Activated CD4-positive, alpha-beta T cell treated with anti-CD3 and anti-CD28 coated beads for 24 hours (primary cell): Measurements from ENCODE around the gene HOXA5.

Source experiments
- DNase-seq, 2 donors: peaks; one replicate each; pipeline ENCODE4 v3.0.0-alpha.2; 2020; ENCODE audit warnings: low read depth in 2 of 2

HOXA5 gene

DNA sequence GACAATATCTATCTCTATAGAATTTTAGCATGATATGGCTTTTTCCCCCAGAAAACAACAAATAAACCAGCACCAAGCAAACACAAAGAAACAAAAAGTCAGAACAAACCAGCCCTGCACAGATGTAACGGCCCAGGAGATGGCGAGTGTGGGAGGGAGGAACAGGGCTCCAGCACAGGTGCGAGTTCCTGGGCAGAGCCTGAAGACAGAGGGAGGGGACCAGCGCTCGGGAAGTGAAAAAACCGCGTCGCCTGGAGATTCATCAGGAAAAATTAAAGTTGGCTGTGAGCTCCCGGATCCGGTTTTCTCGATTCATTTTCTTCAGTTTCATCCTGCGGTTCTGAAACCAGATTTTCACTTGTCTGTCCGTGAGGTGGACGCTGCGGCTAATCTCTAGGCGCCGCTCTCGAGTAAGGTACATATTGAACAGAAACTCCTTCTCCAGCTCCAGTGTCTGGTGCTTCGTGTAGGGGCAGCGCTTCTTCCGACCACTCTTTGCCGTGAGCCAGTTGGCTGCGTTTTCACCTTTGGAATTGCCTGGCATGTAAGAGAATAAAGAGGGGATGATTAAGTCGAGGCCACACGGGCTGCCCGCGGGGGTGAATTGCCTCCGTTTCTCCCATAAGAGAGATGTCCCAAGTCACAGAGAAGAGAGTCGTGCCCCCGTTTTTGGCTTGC is 28.3 kb upstream of the HOXA5 start:
- no peak for DNase-seq

DNA sequence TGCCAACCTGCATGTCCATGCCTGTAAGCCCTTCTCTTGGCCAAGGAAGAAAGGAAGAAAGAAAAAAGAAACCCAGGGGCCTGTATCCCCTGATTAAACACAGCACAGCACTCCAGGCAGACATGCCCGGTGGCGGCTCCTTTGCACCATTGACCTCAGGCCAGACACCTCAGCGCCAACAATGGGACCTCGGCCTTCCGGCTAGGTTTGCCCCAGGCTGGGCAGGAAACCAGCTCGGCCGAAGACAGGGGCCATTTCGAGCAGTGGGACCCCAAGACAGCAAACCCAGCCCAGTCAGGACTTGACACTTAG is 27.8 kb upstream of the HOXA5 start:
- no peak for DNase-seq

DNA sequence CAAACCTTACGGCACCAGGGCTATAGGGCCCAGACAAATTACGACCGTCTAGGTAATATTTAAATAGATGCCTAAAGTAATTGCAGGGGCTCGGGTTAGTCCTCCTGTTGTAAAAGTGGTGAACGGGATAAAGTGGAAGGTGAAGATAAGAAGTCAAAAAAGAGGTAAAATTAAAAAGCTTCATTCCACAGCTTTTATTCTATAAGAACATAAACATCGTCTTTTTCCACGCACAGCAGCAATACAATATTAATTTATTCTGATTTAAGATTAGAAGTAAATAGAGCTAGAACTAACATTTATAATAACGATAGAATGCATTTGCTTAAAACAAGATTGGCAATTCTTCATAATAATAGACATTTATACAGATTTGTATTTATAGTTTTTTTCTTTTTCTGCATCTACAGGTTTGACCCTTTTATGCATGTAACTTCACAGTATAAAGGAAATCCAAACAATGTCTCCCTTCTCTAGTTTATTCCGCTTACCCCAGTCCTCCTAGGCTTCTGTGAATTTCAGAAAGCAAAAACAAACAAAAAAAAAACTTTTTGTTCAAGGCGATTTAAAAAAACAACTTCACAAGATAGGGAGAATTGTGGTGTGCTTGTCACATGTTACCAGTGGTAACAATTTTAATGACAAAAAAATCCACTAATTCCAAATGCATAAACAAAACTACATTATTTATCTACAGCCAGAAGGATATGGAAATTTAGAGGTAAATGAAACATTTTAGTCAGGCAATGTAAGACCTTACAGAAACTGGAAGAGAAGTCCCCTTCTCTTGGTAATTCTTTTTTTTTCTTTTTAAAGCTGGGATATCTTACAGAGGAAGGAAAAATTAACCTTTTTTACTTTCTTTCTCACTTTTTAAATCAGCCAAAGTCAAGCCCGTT is 27.2 kb upstream of the HOXA5 start:
- DNase-seq: no peak

DNA sequence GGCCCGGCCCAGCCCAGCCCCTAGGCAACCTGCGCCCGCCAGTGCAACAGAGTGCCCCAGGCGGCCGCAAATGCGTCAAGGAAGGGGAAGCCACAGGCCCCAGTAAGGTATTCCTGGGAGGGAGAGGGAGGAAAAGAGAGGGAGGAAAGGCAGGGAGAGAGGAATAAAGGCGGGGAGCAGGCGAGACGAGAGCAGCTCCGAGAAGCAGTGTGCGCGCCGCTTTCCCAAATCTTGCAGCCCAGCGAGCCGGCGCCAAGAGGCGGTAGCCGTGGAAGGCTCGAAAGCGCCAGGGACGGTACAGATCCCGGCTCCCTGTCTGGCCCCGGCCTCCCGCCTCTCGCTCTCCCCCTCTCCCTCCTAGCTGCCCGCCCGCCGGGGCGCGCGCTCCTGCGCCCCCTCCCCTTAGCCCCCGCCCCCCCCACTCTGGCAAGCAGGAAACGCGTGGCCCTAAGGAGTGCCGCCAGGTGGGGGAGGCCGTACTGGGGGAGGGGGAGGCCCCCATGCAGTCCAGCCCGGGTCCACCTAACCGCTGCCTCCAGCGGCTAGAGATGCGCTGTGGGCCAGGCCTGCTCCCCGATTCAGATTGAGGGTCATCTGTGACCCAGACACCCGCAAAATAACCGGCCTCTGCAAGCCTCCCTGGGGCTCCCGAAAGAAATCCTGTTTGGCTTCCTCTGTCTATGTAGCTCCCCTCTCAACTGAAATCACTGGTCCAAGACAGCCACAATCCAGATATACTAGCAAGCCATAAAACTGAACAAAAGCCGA is 26.4 kb upstream of the HOXA5 start:
- DNase-seq: no peak

GRCh38 chr7:27168265-27168947 is 24.9 kb upstream of the HOXA5 start:
- DNase-seq: no peak

- DNase-seq: no peak
These were observed 24.4 kb upstream of the HOXA5 start for GRCh38 chr7:27167916-27168264.

DNA sequence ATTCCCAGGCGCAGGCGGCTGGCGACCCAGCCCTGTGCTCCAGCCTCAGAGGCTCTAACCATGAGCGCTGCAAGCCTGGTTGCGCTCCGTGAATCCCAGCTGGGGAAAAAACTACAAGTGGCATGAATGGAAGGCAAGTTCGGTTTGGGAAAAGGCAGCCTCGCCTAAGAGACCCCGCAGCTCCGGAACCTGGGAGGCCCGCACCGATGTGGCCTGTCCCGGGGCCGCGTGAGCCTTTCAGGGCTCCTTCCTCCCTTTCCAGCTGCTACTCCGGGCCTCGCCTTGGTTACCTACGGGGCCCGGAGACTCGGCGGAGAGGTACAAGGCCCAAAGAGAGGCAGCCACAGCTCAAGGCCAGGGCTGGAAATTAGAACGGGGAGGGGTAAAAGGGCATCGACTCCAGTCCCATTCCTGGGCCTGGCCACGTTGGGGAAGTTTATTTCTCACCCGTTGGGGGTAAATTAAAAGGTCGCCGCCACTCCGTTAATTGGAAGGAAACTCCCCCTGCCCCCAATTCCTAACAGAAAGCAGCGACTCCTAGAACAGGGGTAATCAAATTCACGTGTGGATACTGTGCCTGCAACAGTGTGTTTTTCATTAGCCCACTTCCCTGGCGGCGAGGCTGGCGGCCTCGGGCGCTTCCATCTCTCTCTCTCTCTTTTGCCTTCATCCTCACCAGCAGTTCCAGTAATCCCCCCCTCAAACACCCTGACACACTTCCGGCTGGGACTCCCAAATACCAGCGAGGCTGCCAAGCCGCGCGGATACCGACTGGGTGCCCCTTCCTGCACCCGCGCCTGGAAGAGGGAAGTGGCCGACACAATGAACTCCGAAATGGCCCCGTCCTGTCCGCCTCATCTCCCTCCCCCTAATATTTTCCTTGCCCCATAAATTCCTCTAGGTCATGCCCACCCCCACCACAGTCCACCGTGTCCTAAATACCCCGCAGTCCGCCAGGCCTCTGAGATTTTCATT is 23.3 kb upstream of the HOXA5 start:
- no peak for DNase-seq

DNA sequence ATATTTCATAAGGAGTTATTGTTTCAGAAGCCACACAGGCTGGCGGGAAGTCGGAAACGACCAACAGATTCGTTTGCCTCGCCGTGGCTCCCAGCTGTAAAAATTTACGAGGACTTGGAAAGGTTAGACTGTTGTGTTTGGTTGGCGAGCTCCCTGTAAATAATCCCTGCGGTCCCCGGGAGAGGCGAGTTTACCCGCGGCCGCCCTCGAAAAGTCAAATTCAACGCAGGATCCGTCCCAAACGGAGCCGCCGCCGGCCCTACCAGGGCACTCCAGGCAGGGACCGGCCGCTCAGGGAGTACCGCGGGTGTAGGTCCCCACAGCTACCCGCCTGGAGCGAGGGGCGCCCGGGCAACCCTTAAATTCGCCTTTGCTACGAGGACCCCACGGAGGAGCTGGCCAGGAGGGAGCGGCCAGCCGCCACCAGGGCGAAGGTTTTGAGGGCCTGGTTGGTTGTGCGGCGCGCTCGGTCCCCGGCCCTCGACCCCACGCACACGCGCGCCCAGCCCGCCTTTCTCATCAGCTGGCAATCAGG is 22.6 kb upstream of the HOXA5 start:
- DNase-seq: no peak

DNA sequence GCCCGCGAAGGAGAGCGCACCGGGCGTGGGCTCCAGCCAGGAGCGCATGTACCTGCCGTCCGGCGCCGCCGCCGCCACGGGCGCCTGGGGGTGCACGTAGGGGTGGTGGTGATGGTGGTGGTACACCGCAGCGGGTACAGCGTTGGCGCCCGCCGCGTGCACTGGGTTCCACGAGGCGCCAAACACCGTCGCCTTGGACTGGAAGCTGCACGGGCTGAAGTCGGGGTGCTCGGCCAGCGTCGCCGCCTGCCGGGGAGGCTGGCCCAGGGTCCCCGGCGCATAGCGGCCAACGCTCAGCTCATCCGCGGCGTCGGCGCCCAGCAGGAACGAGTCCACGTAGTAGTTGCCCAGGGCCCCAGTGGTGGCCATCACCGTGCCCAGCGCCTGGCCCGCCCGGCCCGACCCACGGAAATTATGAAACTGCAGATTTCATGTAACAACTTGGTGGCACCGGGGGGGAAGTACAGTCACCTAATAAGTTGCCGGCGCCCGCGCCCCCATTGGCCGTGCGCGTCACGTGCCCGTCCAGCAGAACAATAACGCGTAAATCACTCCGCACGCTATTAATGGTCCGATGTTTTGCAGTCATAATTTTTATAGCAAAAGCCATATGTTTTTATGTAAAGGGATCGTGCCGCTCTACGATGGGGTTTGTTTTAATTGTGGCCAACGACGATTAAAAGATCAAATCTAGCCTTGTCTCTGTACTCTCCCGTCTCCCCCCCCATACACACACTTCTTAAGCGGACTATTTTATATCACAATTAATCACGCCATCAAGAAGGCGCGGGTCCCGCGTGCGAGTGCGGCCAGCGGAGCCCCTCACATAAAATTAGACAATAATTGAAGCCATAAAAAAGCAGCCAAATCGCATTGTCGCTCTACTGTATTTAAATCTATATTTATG is 21.9 kb upstream of the HOXA5 start, which contains the start of gene HOXA9:
Gene HOXA9, minus strand, starts transcription at position 449 of the 907 bp plus-strand sequence. Its CDS starts 80 bp downstream, at position 369.
- no peak for DNase-seq

GRCh38 chr7:27164367-27165088 is 21.0 kb upstream of the HOXA5 start:
- no peak for DNase-seq

DNA sequence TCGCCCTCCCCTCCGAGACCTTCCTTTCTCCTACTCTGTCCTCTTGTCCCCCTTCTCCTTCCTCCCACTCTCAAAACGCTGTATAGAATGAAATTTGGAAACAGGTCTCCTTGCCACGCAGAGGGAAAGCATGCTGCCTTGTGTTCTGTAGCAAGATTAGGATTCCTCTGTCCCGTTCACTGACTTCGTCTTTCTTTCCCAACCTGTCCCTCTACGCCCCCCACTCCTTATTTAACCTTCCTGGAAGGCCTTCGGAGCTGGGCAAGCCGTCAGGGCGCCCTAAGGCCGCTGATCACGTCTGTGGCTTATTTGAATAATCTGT is 20.5 kb upstream of the HOXA5 start:
- DNase-seq: no peak

GRCh38 chr7:27163288-27164044 is 20.0 kb upstream of the HOXA5 start:
- no peak for DNase-seq

DNA sequence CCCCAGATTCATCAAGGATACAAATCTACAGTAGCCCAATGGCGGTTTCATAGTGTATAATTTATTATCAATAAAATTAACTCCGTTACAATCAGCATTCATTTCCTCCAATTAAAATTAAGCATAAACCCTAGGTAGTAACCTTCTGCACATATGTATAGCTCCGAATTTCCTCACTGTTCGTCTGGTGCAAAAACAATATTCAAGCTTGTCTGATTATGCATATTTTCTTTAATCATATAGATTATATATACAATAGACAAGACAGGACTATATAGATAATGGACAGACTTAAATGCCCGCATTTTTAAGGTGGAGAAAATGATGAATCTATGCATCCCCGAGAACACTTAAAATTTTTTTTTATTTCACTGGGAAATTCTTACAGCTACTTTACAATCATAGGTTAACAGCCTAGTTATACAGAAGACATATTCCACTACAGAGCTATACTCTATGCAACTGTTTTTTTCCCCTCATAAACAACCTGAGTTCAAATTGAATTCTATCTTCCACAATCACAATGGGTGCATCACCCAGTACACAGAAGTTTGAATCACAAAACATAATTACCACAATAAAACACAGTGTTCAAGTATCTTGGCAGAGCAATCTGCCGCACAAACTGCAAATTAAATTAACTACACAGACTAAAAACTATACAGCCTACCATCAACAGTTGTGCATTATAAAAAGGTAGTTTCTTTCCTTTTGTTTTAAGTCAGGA is 19.2 kb upstream of the HOXA5 start:
- DNase-seq: no peak

- no peak for DNase-seq
These were observed 18.5 kb upstream of the HOXA5 start for GRCh38 chr7:27161721-27162560.

- no peak for DNase-seq
These were observed 17.8 kb upstream of the HOXA5 start for GRCh38 chr7:27161214-27161720.

GRCh38 chr7:27160546-27161213 is 17.2 kb upstream of the HOXA5 start:
- peak; percentile 81 to 84 for DNase-seq
